Esophagus muscularis mucosa (tissue), 4 donors: ENCODE measurements around the gene PLEKHA8. TPM values are rescaled to one million over a fixed set of nuclear protein-coding genes. Genes with fewer than 3 reads are reported as not detected.

ENCODE experiments used
- DNase-seq: peaks from one replicate; pipeline ENCODE4 v3.0.0-alpha.2; 2017; ENCODE audit errors: extremely low spot score
- H3K27ac ChIP-seq, 4 donors: fragments of 200-600 bp; sonication (generic); replicated peaks in 1 of 4; 1 replicate in 3 of 4; 2 replicates in 1 of 4; pipeline ENCODE4 v1.5.1; 2016 to 2019; ENCODE audit warnings: mild to moderate bottlenecking in 1 of 4
- H3K27me3 ChIP-seq, 4 donors: fragments of 200-600 bp; sonication (generic); one replicate each; pipeline versions ENCODE4 v1.5.1 to v1.6.0; 2016 to 2019
- H3K36me3 ChIP-seq, 4 donors: fragments of 200-600 bp; sonication (generic); one replicate each; pipeline ENCODE4 v1.5.1; 2016 to 2019
- H3K4me1 ChIP-seq, 4 donors: fragments of 200-600 bp; sonication (generic); one replicate each; pipeline ENCODE4 v1.5.1; 2016 to 2019
- H3K4me3 ChIP-seq, 4 donors: fragments of 200-600 bp; sonication (generic); 1 replicate in 2 of 4; 2 replicates in 2 of 4; pipeline ENCODE4 v1.5.1; 2016 to 2019; ENCODE audit warnings: mild to moderate bottlenecking in 4 of 4, moderate library complexity in 1 of 4
- H3K9me3 ChIP-seq, 4 donors: fragments of 200-600 bp; sonication (generic); 1 replicate in 3 of 4; 2 replicates in 1 of 4; pipeline ENCODE4 v1.5.1; 2016 to 2019
- CTCF ChIP-seq, 3 experiments: fragments of 200-600 bp in 2 of 3; fragments of 450-650 bp in 1 of 3; sonication (generic) in 2 of 3; IDR thresholded peaks; one replicate each; pipeline ENCODE4 v1.5.1; 2017 to 2019; ENCODE audit warnings: antibody characterized with exemption in 3 of 3, mild to moderate bottlenecking in 2 of 3, moderate library complexity in 1 of 3
- EP300 ChIP-seq: sonication (generic); formaldehyde crosslinking; IDR thresholded peaks from one replicate; pipeline ENCODE4 v1.6.1; 2017; ENCODE audit warnings: antibody characterized with exemption
- POLR2A ChIP-seq: fragments of 450-650 bp; IDR thresholded peaks from one replicate; pipeline ENCODE4 v1.6.1; 2017; ENCODE audit warnings: antibody characterized with exemption, moderate library complexity, mild to moderate bottlenecking, low read depth
- POLR2AphosphoS5 ChIP-seq, 2 donors: sonication (generic); formaldehyde crosslinking; IDR thresholded peaks; one replicate each; pipeline ENCODE4 v1.6.1; 2017; ENCODE audit warnings: antibody characterized with exemption in 2 of 2
- WGBS: methylation state at CpG from one replicate; pipeline ENCODE4 v1.1.5; 2018; 5-methylcytosine and 5-hydroxymethylcytosine counted together
- intact Hi-C: fragments of 100-400 bp; cut with DNase I; formaldehyde crosslinking; loops from one replicate; pipeline ENCODE4 v1.15.1; 2023
- total RNA-seq, 4 donors: library from RNA; depleted of rRNA; stranded (reverse); fragments of >200 nt; gene quantifications; one replicate each; pipeline versions ENCODE4 v1.1.0 to v1.2.1, GENCODE V29; 2016

Gene PLEKHA8
- total RNA-seq, 4 donors from 2014 or later, result 6.6 to 11.9 (median 10.2) TPM

- peaks cover 48 to 65% (median 55%) of the 10 kb centered on the region in 4 donors for H3K4me1 ChIP-seq
Measured at GRCh38 chr7:30028749-30029635, 780 bp downstream of the PLEKHA8 start.

GRCh38 chr7:30029696-30030095 is 1.5 kb downstream of the PLEKHA8 start:
- Histone ChIP-seq H3K4me1 (peaks cover 45 to 58% (median 48%) of the 10 kb centered on the region in 4 donors), H3K27ac (peak overlapping the region; percentile 88 to 94 (median 92)), H3K9me3 (no peaks in the 10 kb centered on the region), H3K4me3 (peak overlapping the region; percentile 75 to 95 (median 81)), H3K27me3 (no peaks in the 10 kb centered on the region), H3K36me3 (no peaks in the 10 kb centered on the region)
- intact Hi-C loops, result loop anchor here (5.0 kb wide), 2 partner anchors 42 to 108 kb away; partner anchors contain the start of gene SCRN1
- 27% methylated on average over 6 of the region's 6 CpGs for WGBS
- TF ChIP-seq CTCF (IDR thresholded peaks at IDR 0.05) (no peak), POLR2A (no peak), EP300 (no peak), POLR2AphosphoS5 (IDR thresholded peaks at IDR 0.05) (no peak)
- no peak for DNase-seq

More at GRCh38 chr7:30028749-30029635, 780 bp downstream of the PLEKHA8 start:
- intact Hi-C loops, result loop anchor here (5.0 kb wide), 2 partner anchors 42 to 108 kb away; partner anchors contain the start of gene SCRN1
- WGBS, result under 1% methylated on average over 34 of the region's 42 CpGs
- DNase-seq, result no peak
- H3K27ac ChIP-seq, result peak overlapping the region; percentile 88 to 94 (median 92)
- TF ChIP-seq POLR2A, result no peak
- peak in 1 of 3 experiments; percentile 25 for TF ChIP-seq CTCF (IDR thresholded peaks at IDR 0.05)
- no peaks in the 10 kb centered on the region for H3K27me3 ChIP-seq
- H3K9me3 ChIP-seq, result no peaks in the 10 kb centered on the region
- H3K36me3 ChIP-seq, result no peaks in the 10 kb centered on the region
- H3K4me3 ChIP-seq, result peak overlapping the region; percentile 75 to 95 (median 81)

- no peaks in the 10 kb centered on the region for H3K27me3 ChIP-seq
- no peak for DNase-seq
- TF ChIP-seq POLR2A (no peak), POLR2AphosphoS5 (IDR thresholded peaks at IDR 0.05) (no peak), EP300 (no peak), CTCF (IDR thresholded peaks at IDR 0.05) (no peak)
- no peaks in the 10 kb centered on the region for H3K9me3 ChIP-seq
- peaks cover 29 to 41% (median 31%) of the 10 kb centered on the region in 4 donors for H3K4me1 ChIP-seq
- H3K4me3 ChIP-seq, result no peak overlapping the region
- no peak overlapping the region for H3K27ac ChIP-seq
- WGBS, result 44% methylated on average over 4 of the region's 4 CpGs
- intact Hi-C loops, result no loop called here
- no peaks in the 10 kb centered on the region for H3K36me3 ChIP-seq
Measured at GRCh38 chr7:30032310-30033125, 4.3 kb downstream of the PLEKHA8 start.

GRCh38 chr7:30034501-30034900 is 6.3 kb downstream of the PLEKHA8 start:
- H3K4me1 ChIP-seq, result peaks cover 23 to 30% (median 28%) of the 10 kb centered on the region in 4 donors
- no peaks in the 10 kb centered on the region for H3K27me3 ChIP-seq
- H3K9me3 ChIP-seq, result no peaks in the 10 kb centered on the region
- 86% methylated on average over 3 of the region's 3 CpGs for WGBS
- DNase-seq, result no peak
- no peaks in the 10 kb centered on the region for H3K36me3 ChIP-seq
- H3K4me3 ChIP-seq, result no peak overlapping the region
- TF ChIP-seq CTCF (IDR thresholded peaks at IDR 0.05) (no peak), EP300 (no peak), POLR2AphosphoS5 (IDR thresholded peaks at IDR 0.05) (no peak), POLR2A (no peak)
- intact Hi-C loops, result no loop called here
- H3K27ac ChIP-seq, result no peak overlapping the region
